Naive thymus-derived CD8-positive, alpha-beta T cell (primary cell): Measurements from ENCODE around the gene KCNQ1OT1. TPM values are rescaled to one million over a fixed set of nuclear protein-coding genes. Genes with fewer than 3 reads are reported as not detected.
"Not testable (repeated sequence)": the region's sequence is repeated elsewhere in the genome, so short reads cannot be mapped to it uniquely, and the experiment has no call there.

Source experiments
- ATAC-seq, 2 donors: fragments of 150-1000 bp; cut with Tn5 transposase in 1 of 2; sonication (Bioruptor Pico), chemical (Tn5 transposase) in 1 of 2; 1 replicate in 1 of 2; 2 replicates in 1 of 2; pipeline ENCODE4 v1.10.0; 2021; ENCODE audit warnings: mild to moderate bottlenecking in 2 of 2, moderate library complexity in 2 of 2
- POLR2A ChIA-PET: fragments of 350-600 bp; sonication (Branson Sonifier 250); formaldehyde crosslinking; loops from one replicate; lab custom pipeline; 2021; ENCODE audit warnings: antibody characterized with exemption; lab: Charles Lee
- DNase-seq, 10 donors: peaks; one replicate each; pipeline versions ENCODE4 v3.0.0 to v3.0.0-alpha.2; 2020 to 2022
- H3K27ac Mint-ChIP-seq, 10 donors: one replicate each; pipeline ENCODE4 v1.8.0; 2020 to 2022; ENCODE audit warnings: mild to moderate bottlenecking in 10 of 10, mixed read lengths in 10 of 10, moderate library complexity in 4 of 10, inconsistent platforms in 1 of 10
- H3K27me3 Mint-ChIP-seq, 5 donors: one replicate each; pipeline ENCODE4 v1.8.0; 2021 to 2022; ENCODE audit warnings: mixed read lengths in 5 of 5
- H3K36me3 Mint-ChIP-seq, 3 donors: one replicate each; pipeline ENCODE4 v1.8.0; 2020 to 2022; ENCODE audit warnings: mixed read lengths in 3 of 3, mild to moderate bottlenecking in 2 of 3, inconsistent platforms in 1 of 3
- H3K4me1 Mint-ChIP-seq, 4 donors: one replicate each; pipeline ENCODE4 v1.8.0; 2021 to 2022; ENCODE audit warnings: mixed read lengths in 4 of 4
- H3K4me3 Mint-ChIP-seq, 10 donors: one replicate each; pipeline ENCODE4 v1.8.0; 2020 to 2022; ENCODE audit warnings: mild to moderate bottlenecking in 10 of 10, mixed read lengths in 10 of 10, moderate library complexity in 6 of 10, inconsistent platforms in 1 of 10
- H3K9me3 Mint-ChIP-seq, 9 donors: one replicate each; pipeline ENCODE4 v1.8.0; 2020 to 2022; ENCODE audit warnings: mixed read lengths in 9 of 9, mild to moderate bottlenecking in 3 of 9, inconsistent platforms in 1 of 9, moderate library complexity in 1 of 9
- polyA plus RNA-seq, 3 donors: library from polyadenylated mRNA; unstranded; fragments of 300-500 nt; fragmentation: Illumina TruSeq; gene quantifications; one replicate each; pipeline ENCODE4 v1.2.3, GENCODE V29; 2021
- total RNA-seq, 8 experiments: library from RNA in 2 of 8; stranded (reverse) in 2 of 8; gene quantifications; one replicate each; pipeline ENCODE4 v1.2.3 and lab custom pipeline; 2021 to 2026

Gene KCNQ1OT1
- total and polyA plus RNA-seq, 5 experiments from 2014 or later = 0.03 to 0.22 (median 0.05) TPM

DNA sequence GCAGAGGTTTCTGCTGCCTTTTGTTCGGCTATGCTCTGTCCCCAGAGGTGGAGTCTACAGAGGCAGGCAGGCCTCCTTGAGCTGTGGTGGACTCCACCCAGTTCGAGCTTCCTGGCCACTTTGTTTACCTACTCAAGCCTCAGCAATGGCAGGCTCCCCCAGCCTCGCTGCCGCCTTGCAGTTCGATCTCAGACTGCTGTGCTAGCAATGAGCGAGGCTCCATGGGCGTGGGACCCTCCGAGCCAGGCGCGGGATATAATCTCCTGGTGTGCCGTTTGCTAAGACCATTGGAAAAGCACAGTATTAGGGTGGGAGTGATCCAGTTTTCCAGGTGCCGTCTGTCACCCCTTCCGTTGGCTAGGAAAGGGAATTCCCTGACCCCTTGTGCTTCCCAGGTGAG, 60.0 kb downstream of the KCNQ1OT1 start:
- H3K4me1 Mint-ChIP-seq, POLR2A ChIA-PET, ATAC-seq, DNase-seq, H3K27ac Mint-ChIP-seq, H3K27me3 Mint-ChIP-seq, H3K4me3 Mint-ChIP-seq: not testable (repeated sequence)
- peaks cover 22 to 90% (median 67%) of the 10 kb centered on the region in 9 donors for H3K9me3 Mint-ChIP-seq
- H3K36me3 Mint-ChIP-seq = peaks cover 65 to 78% (median 75%) of the 10 kb centered on the region in 3 donors

- POLR2A ChIA-PET = no interaction called here
- H3K9me3 Mint-ChIP-seq = peaks cover 20 to 72% (median 43%) of the 10 kb centered on the region in 9 donors
Measured at GRCh38 chr11:2631161-2631560, 68.6 kb downstream of the KCNQ1OT1 start.

GRCh38 chr11:2630679-2631078, 69.1 kb downstream of the KCNQ1OT1 start:
- Mint-ChIP-seq H3K4me3 (no peak overlapping the region), H3K9me3 (peaks cover 20 to 67% (median 43%) of the 10 kb centered on the region in 9 donors), H3K27me3 (no peaks in the 10 kb centered on the region), H3K27ac (no peak overlapping the region), H3K36me3 (peaks cover 63 to 89% (median 83%) of the 10 kb centered on the region in 3 donors), H3K4me1 (no peaks in the 10 kb centered on the region)
- POLR2A ChIA-PET = no interaction called here
- DNase-seq = no peak
- ATAC-seq = no peak

More at GRCh38 chr11:2631161-2631560, 68.6 kb downstream of the KCNQ1OT1 start:
- DNase-seq (no peak), ATAC-seq (no peak)
- Mint-ChIP-seq H3K4me3 (peak overlapping the region in 1 of 10 donors; percentile 62), H3K27me3 (no peaks in the 10 kb centered on the region), H3K27ac (no peak overlapping the region), H3K36me3 (peaks cover 63 to 87% (median 84%) of the 10 kb centered on the region in 3 donors), H3K4me1 (no peaks in the 10 kb centered on the region)

GRCh38 chr11:2625183-2625582, 74.6 kb downstream of the KCNQ1OT1 start:
- Mint-ChIP-seq H3K4me3 (no peak overlapping the region), H3K4me1 (peaks cover 3 to 9% (median 3%) of the 10 kb centered on the region in 4 donors), H3K27me3 (no peaks in the 10 kb centered on the region), H3K36me3 (peaks cover 31 to 81% (median 78%) of the 10 kb centered on the region in 3 donors), H3K27ac (no peak overlapping the region), H3K9me3 (peaks cover 0 to 21% (median 12%) of the 10 kb centered on the region in 9 donors)
- POLR2A ChIA-PET = no interaction called here
- DNase-seq (no peak), ATAC-seq (no peak)

- no peak for DNase-seq
- Mint-ChIP-seq H3K36me3 (peaks cover 4 to 69% (median 63%) of the 10 kb centered on the region in 3 donors), H3K4me1 (peaks cover 3 to 16% (median 6%) of the 10 kb centered on the region in 4 donors)
Measured at GRCh38 chr11:2621894-2622293, 77.9 kb downstream of the KCNQ1OT1 start.

GRCh38 chr11:2612884-2613571, 86.8 kb downstream of the KCNQ1OT1 start:
- Mint-ChIP-seq H3K27me3 (no peaks in the 10 kb centered on the region), H3K27ac (peak overlapping the region in 2 of 10 donors; percentile 2 to 30), H3K4me1 (peaks cover 0 to 6% (median 2%) of the 10 kb centered on the region in 4 donors), H3K4me3 (no peak overlapping the region), H3K36me3 (peaks cover 22 to 60% (median 50%) of the 10 kb centered on the region in 3 donors), H3K9me3 (peaks cover 0 to 41% (median 22%) of the 10 kb centered on the region in 9 donors)
- DNase-seq (no peak), ATAC-seq (no peak)
- POLR2A ChIA-PET = no interaction called here

More at GRCh38 chr11:2621894-2622293, 77.9 kb downstream of the KCNQ1OT1 start:
- no peak overlapping the region for H3K4me3 Mint-ChIP-seq
- H3K27me3 Mint-ChIP-seq = no peaks in the 10 kb centered on the region
- POLR2A ChIA-PET = no interaction called here
- H3K27ac Mint-ChIP-seq = peak overlapping the region in 1 of 10 donors; percentile 62
- no peak for ATAC-seq
- no peaks in the 10 kb centered on the region for H3K9me3 Mint-ChIP-seq

DNA sequence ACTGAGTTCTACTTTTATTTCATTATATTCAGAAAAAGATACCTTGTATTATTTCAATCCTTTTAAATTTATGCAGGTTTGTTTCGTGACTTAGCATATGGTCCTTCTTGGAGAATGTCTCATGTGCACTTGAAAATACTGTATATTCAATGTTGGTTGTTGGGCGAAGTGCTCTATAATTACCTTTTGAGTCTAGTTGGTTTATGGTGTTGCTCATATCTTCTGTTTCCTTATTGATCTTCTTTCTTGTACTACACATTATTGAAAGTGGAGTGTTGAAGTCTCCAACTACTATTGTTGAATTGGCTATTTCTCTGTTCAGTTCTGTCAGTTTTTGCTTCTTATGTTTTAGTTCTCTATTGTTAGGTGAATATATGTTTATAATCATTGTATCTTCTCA, 90.4 kb downstream of the KCNQ1OT1 start:
- POLR2A ChIA-PET = no interaction called here
- ATAC-seq = no peak
- H3K27me3 Mint-ChIP-seq = no peaks in the 10 kb centered on the region
- H3K27ac Mint-ChIP-seq = no peak overlapping the region
- H3K9me3 Mint-ChIP-seq = peaks cover 3 to 54% (median 30%) of the 10 kb centered on the region in 9 donors
- no peak for DNase-seq
- peaks cover 31 to 68% (median 68%) of the 10 kb centered on the region in 3 donors for H3K36me3 Mint-ChIP-seq
- H3K4me1 Mint-ChIP-seq = peaks cover 0 to 4% (median under 1%) of the 10 kb centered on the region in 4 donors
- no peak overlapping the region for H3K4me3 Mint-ChIP-seq

DNA sequence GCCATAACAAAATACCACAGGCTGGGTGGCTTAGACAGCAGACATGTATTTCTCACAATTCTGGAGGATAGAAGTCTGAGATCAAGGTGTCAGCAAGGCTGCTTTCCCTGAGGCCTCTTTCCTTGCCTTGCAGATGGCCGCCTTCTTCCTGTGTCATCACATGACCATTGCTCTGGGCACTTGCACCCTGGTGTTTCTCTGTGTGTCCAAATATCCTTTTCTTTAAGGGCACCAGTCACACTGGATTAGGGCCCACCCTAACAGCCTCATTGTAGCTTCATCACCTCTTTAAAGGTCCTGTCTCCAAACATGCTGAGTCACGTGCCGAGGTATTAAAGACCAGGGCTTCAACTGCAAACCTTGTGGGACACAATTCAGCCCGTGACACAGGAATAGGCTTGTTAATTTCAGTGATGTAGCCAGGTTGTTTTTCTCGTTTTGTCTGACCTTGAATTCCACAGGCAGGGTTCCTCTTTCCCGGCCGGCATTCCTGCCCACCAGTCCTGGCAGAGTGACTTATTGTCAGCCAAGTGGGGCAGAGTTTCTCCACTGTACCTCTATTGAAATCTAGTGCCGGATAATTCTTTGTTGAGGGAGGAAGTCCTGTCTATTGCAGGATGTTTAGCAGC, 100.1 kb downstream of the KCNQ1OT1 start:
- POLR2A ChIA-PET = no interaction called here
- Mint-ChIP-seq H3K27ac (no peak overlapping the region), H3K4me1 (peaks cover 0 to 3% (median 0%) of the 10 kb centered on the region in 4 donors), H3K4me3 (no peak overlapping the region), H3K27me3 (no peaks in the 10 kb centered on the region), H3K36me3 (peaks cover 35 to 57% (median 48%) of the 10 kb centered on the region in 3 donors), H3K9me3 (peaks cover 0 to 39% (median 20%) of the 10 kb centered on the region in 9 donors)
- DNase-seq = no peak
- no peak for ATAC-seq

GRCh38 chr11:2595204-2595603, 104.6 kb downstream of the KCNQ1OT1 start:
- H3K9me3 Mint-ChIP-seq = peaks cover 0 to 42% (median 20%) of the 10 kb centered on the region in 9 donors
- H3K27me3 Mint-ChIP-seq = no peaks in the 10 kb centered on the region
- DNase-seq (no peak), ATAC-seq (no peak)
- no peak overlapping the region for H3K27ac Mint-ChIP-seq
- no peak overlapping the region for H3K4me3 Mint-ChIP-seq
- POLR2A ChIA-PET = no interaction called here
- H3K36me3 Mint-ChIP-seq = peaks cover 43 to 75% (median 63%) of the 10 kb centered on the region in 3 donors
- peaks cover 0 to 5% (median 2%) of the 10 kb centered on the region in 4 donors for H3K4me1 Mint-ChIP-seq

GRCh38 chr11:2594267-2594666, 105.5 kb downstream of the KCNQ1OT1 start:
- no peak for ATAC-seq
- POLR2A ChIA-PET = no interaction called here
- H3K27ac Mint-ChIP-seq = no peak overlapping the region
- no peaks in the 10 kb centered on the region for H3K27me3 Mint-ChIP-seq
- no peak overlapping the region for H3K4me3 Mint-ChIP-seq
- H3K9me3 Mint-ChIP-seq = peaks cover 0 to 42% (median 20%) of the 10 kb centered on the region in 9 donors
- peaks cover 0 to 5% (median 2%) of the 10 kb centered on the region in 4 donors for H3K4me1 Mint-ChIP-seq
- H3K36me3 Mint-ChIP-seq = peaks cover 43 to 75% (median 72%) of the 10 kb centered on the region in 3 donors
- no peak for DNase-seq

DNA sequence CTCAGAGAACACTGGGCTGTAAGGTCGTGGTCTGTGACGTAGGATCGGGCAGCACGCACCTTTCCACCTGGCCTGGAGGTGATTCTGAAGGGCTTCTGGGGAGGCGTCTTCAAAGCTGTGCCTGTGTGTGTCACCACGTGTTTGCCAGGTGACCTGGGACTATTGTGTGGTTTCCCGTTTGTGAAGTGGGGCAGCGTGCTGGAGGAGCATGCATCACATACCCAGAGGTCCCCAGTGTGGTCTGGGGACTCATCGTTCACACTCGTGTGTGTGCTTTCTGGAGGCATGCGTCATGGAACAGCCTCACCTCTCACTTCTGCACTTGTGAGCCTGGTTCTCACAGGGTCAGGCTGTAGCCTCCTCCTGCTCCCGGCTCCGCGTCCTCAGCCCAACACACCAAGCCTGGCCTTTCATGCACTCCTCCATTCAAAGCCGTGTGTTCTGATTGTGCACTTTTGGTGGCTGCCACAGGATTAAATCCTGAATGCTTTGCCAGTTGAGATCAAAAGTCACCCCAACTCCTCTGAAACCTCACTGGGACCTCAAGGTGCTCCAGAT, 106.3 kb downstream of the KCNQ1OT1 start:
- Mint-ChIP-seq H3K27ac (no peak overlapping the region), H3K4me1 (peaks cover 0 to 5% (median 0%) of the 10 kb centered on the region in 4 donors), H3K27me3 (no peaks in the 10 kb centered on the region), H3K36me3 (peaks cover 43 to 77% (median 68%) of the 10 kb centered on the region in 3 donors), H3K9me3 (peaks cover 0 to 40% (median 16%) of the 10 kb centered on the region in 9 donors), H3K4me3 (no peak overlapping the region)
- ATAC-seq = no peak
- DNase-seq = no peak
- POLR2A ChIA-PET = no interaction called here

GRCh38 chr11:2592559-2593392, 107.0 kb downstream of the KCNQ1OT1 start:
- H3K4me1 Mint-ChIP-seq = peaks cover 0 to 5% (median 0%) of the 10 kb centered on the region in 4 donors
- peaks cover 38 to 77% (median 62%) of the 10 kb centered on the region in 3 donors for H3K36me3 Mint-ChIP-seq
- DNase-seq (peak in 1 of 10 donors; percentile 50), ATAC-seq (no peak)
- H3K4me3 Mint-ChIP-seq = no peak overlapping the region
- H3K27me3 Mint-ChIP-seq = no peaks in the 10 kb centered on the region
- H3K27ac Mint-ChIP-seq = no peak overlapping the region
- POLR2A ChIA-PET = no interaction called here
- H3K9me3 Mint-ChIP-seq = peaks cover 0 to 34% (median 12%) of the 10 kb centered on the region in 9 donors
